Neuronal stem cell (in vitro differentiated cells): ENCODE measurements around the gene C6orf141.

Experiments
- DNase-seq: peaks from one replicate; pipeline ENCODE4 v3.0.0-alpha.2; 2013; ENCODE audit warnings: low spot score
- H2AFZ ChIP-seq: one replicate; pipeline ENCODE4 v1.6.1; 2013; ENCODE audit warnings: mild to moderate bottlenecking, low read length, inconsistent platforms
- H2AK5ac ChIP-seq: 2 replicates; pipeline ENCODE4 v1.6.1; 2013; ENCODE audit warnings: low read depth, mild to moderate bottlenecking, inconsistent platforms, low read length, moderate library complexity, mixed read lengths
- H2BK120ac ChIP-seq: 2 replicates; pipeline ENCODE4 v1.6.1; 2013; ENCODE audit warnings: low read depth, mild to moderate bottlenecking, inconsistent platforms, low read length, moderate library complexity, mixed read lengths
- H2BK12ac ChIP-seq: one replicate; pipeline ENCODE4 v1.6.1; 2013; ENCODE audit warnings: low read length, inconsistent platforms
- H2BK15ac ChIP-seq: 2 replicates; pipeline ENCODE4 v1.6.1; 2013; ENCODE audit warnings: mild to moderate bottlenecking, low read length, inconsistent platforms, mixed read lengths
- H2BK5ac ChIP-seq: one replicate; pipeline ENCODE4 v1.6.1; 2013; ENCODE audit warnings: inconsistent platforms, mild to moderate bottlenecking, low read length, moderate library complexity
- H3K14ac ChIP-seq: one replicate; pipeline ENCODE4 v1.6.1; 2013; ENCODE audit warnings: low read length, inconsistent platforms
- H3K18ac ChIP-seq: 2 replicates; pipeline ENCODE4 v1.6.1; 2013; ENCODE audit warnings: low read length, inconsistent platforms
- H3K23ac ChIP-seq: 2 replicates; pipeline ENCODE4 v1.6.1; 2013; ENCODE audit warnings: low read depth, mild to moderate bottlenecking, mixed read lengths, low read length, inconsistent platforms; ENCODE audit not compliant: poor library complexity
- H3K27ac ChIP-seq: replicated peaks from 3 replicates; pipeline ENCODE4 v1.5.1; 2013; ENCODE audit warnings: low read length, inconsistent platforms
- H3K27me3 ChIP-seq, 3 experiments: 2 replicates each; pipeline ENCODE4 v1.6.1; 2013; ENCODE audit warnings: low read length in 3 of 3, mild to moderate bottlenecking in 2 of 3, inconsistent platforms in 1 of 3, low read depth in 1 of 3, mixed read lengths in 1 of 3, moderate library complexity in 1 of 3; ENCODE audit not compliant: control insufficient read depth in 3 of 3, insufficient read depth in 3 of 3
- H3K36me3 ChIP-seq, 2 donors: replicated peaks in 1 of 2; 2 replicates each; pipeline ENCODE4 v1.6.1; 2013; ENCODE audit warnings: low read length in 2 of 2; ENCODE audit not compliant: control insufficient read depth in 2 of 2, insufficient read depth in 2 of 2
- H3K4ac ChIP-seq: 2 replicates; pipeline ENCODE4 v1.6.1; 2013; ENCODE audit warnings: inconsistent platforms, mild to moderate bottlenecking, low read length, moderate library complexity
- H3K4me1 ChIP-seq, 2 donors: 1 replicate in 1 of 2; 2 replicates in 1 of 2; pipeline ENCODE4 v1.6.1; 2013; ENCODE audit warnings: low read length in 2 of 2, low read depth in 1 of 2; ENCODE audit not compliant: control insufficient read depth in 2 of 2, insufficient read depth in 1 of 2
- H3K4me2 ChIP-seq: one replicate; pipeline ENCODE4 v1.6.1; 2013; ENCODE audit warnings: mild to moderate bottlenecking, low read length, inconsistent platforms; ENCODE audit not compliant: insufficient read depth, poor library complexity, severe bottlenecking
- H3K4me3 ChIP-seq, 2 donors: 2 replicates each; pipeline ENCODE4 v1.5.1; 2013; ENCODE audit warnings: low read length in 2 of 2, mild to moderate bottlenecking in 2 of 2, inconsistent platforms in 1 of 2, moderate library complexity in 1 of 2
- H3K79me1 ChIP-seq: one replicate; pipeline ENCODE4 v1.6.1; 2013; ENCODE audit warnings: low read depth, mild to moderate bottlenecking, inconsistent platforms, low read length, moderate library complexity
- H3K9ac ChIP-seq: one replicate; pipeline ENCODE4 v1.6.1; 2013; ENCODE audit warnings: mild to moderate bottlenecking, low read depth, low read length, inconsistent platforms; ENCODE audit not compliant: poor library complexity
- H3K9me3 ChIP-seq, 2 donors: replicated peaks in 1 of 2; 2 replicates each; pipeline versions ENCODE3 to v1.6.1; 2013; ENCODE audit warnings: low read length in 2 of 2, mild to moderate bottlenecking in 2 of 2, inconsistent platforms in 1 of 2, low read depth in 1 of 2, mixed read lengths in 1 of 2, moderate library complexity in 1 of 2; ENCODE audit not compliant: control insufficient read depth in 2 of 2, insufficient read depth in 1 of 2
- H4K8ac ChIP-seq: one replicate; pipeline ENCODE4 v1.6.1; 2013; ENCODE audit warnings: low read depth, mild to moderate bottlenecking, inconsistent platforms, low read length, moderate library complexity
- H4K91ac ChIP-seq: one replicate; pipeline ENCODE4 v1.6.1; 2013; ENCODE audit warnings: low read length, low read depth, mild to moderate bottlenecking, inconsistent platforms; ENCODE audit not compliant: poor library complexity
- WGBS, 2 donors: extraction: QIAGEN DNeasy Blood & Tissue Kit; methylation state at CpG; one replicate each; pipeline ENCODE4 v1.1.7; 2013; ENCODE audit warnings: missing lambda C conversion rate in 2 of 2, mixed read lengths in 1 of 2; ENCODE audit not compliant: insufficient read length in 2 of 2, insufficient replicate concordance in 1 of 2; ENCODE audit errors: extremely low coverage in 2 of 2; 5-methylcytosine and 5-hydroxymethylcytosine counted together

C6orf141 gene

GRCh38 chr6:49540614-49541013 is 9.9 kb upstream of the C6orf141 start:
- H3K4ac ChIP-seq = no peak overlapping the region
- H3K23ac ChIP-seq = no peak overlapping the region
- no peak overlapping the region for H2BK15ac ChIP-seq
- no peak overlapping the region for H3K18ac ChIP-seq
- H3K27me3 ChIP-seq = no peaks in the 10 kb centered on the region
- H4K8ac ChIP-seq = no peak overlapping the region
- no peak overlapping the region for H2AK5ac ChIP-seq
- DNase-seq = no peak
- H2BK120ac ChIP-seq = no peak overlapping the region
- H2BK5ac ChIP-seq = no peak overlapping the region
- H3K4me1 ChIP-seq = no peaks in the 10 kb centered on the region
- H4K91ac ChIP-seq = no peak overlapping the region
- H2AFZ ChIP-seq = no peak overlapping the region
- no peaks in the 10 kb centered on the region for H3K36me3 ChIP-seq
- no peaks in the 10 kb centered on the region for H3K79me1 ChIP-seq
- no peak overlapping the region for H3K27ac ChIP-seq
- H2BK12ac ChIP-seq = no peak overlapping the region
- no peak overlapping the region for H3K4me3 ChIP-seq
- no peak overlapping the region for H3K4me2 ChIP-seq
- no peaks in the 10 kb centered on the region for H3K9me3 ChIP-seq
- H3K9ac ChIP-seq = no peak overlapping the region
- H3K14ac ChIP-seq = no peak overlapping the region

- Histone ChIP-seq H3K27me3 (no peaks in the 10 kb centered on the region), H2AFZ (peak overlapping the region; percentile 45), H3K14ac (no peak overlapping the region), H3K9me3 (no peaks in the 10 kb centered on the region), H3K4me3 (no peak overlapping the region), H3K23ac (no peak overlapping the region), H4K91ac (no peak overlapping the region), H4K8ac (no peak overlapping the region), H3K36me3 (no peaks in the 10 kb centered on the region), H3K79me1 (no peaks in the 10 kb centered on the region), H3K4ac (no peak overlapping the region), H3K9ac (no peak overlapping the region), H3K4me2 (no peak overlapping the region), H3K4me1 (no peaks in the 10 kb centered on the region), H3K27ac (no peak overlapping the region), H2BK15ac (no peak overlapping the region), H2BK12ac (no peak overlapping the region), H2BK120ac (no peak overlapping the region), H2BK5ac (no peak overlapping the region), H2AK5ac (no peak overlapping the region), H3K18ac (no peak overlapping the region)
- DNase-seq = no peak
- no CpG with 5 or more reads among the region's 1 CpG for WGBS, 2 donors
Measured at GRCh38 chr6:49541210-49541724, 9.2 kb upstream of the C6orf141 start.

DNA sequence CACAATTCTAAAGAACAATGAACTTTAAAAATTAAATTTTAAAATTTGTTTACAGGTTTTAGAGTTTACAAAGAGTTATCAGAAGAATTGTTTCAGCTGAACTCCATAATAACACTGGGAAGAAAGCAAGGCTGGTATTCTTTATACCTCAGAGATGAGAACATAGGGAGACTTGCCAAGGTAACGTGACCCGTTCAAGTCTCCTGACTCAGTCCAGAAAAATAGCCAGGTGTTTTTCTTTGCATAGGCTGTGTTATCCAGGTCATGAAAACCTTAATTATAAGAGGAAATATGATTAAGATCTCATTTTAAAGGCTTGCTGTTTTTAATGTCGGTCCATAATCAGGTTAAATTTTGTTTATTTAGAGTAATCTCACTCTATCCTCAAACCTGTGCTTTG is 8.5 kb upstream of the C6orf141 start:
- no peak overlapping the region for H3K23ac ChIP-seq
- no peak overlapping the region for H3K4me3 ChIP-seq
- H3K9me3 ChIP-seq = no peaks in the 10 kb centered on the region
- no peak overlapping the region for H3K27ac ChIP-seq
- no CpG with 5 or more reads among the region's 3 CpGs for WGBS, 2 donors
- H2AK5ac ChIP-seq = no peak overlapping the region
- no peaks in the 10 kb centered on the region for H3K4me1 ChIP-seq
- no peak overlapping the region for H2BK120ac ChIP-seq
- H3K4ac ChIP-seq = no peak overlapping the region
- no peak overlapping the region for H2BK15ac ChIP-seq
- H3K79me1 ChIP-seq = no peaks in the 10 kb centered on the region
- H3K27me3 ChIP-seq = peaks cover 0 to under 1% (median 0%) of the 10 kb centered on the region in 3 experiments
- H2BK12ac ChIP-seq = no peak overlapping the region
- H2BK5ac ChIP-seq = no peak overlapping the region
- DNase-seq = no peak
- no peak overlapping the region for H4K91ac ChIP-seq
- no peak overlapping the region for H3K14ac ChIP-seq
- no peaks in the 10 kb centered on the region for H3K36me3 ChIP-seq
- no peak overlapping the region for H3K18ac ChIP-seq
- H2AFZ ChIP-seq = no peak overlapping the region
- H4K8ac ChIP-seq = no peak overlapping the region
- H3K4me2 ChIP-seq = no peak overlapping the region
- H3K9ac ChIP-seq = no peak overlapping the region

GRCh38 chr6:49543087-49543858 is 7.2 kb upstream of the C6orf141 start:
- H3K18ac ChIP-seq = no peak overlapping the region
- no peak overlapping the region for H2AK5ac ChIP-seq
- no peaks in the 10 kb centered on the region for H3K36me3 ChIP-seq
- H3K27me3 ChIP-seq = peaks cover 0 to 5% (median 0%) of the 10 kb centered on the region in 3 experiments
- no peak overlapping the region for H2AFZ ChIP-seq
- H3K4me2 ChIP-seq = no peak overlapping the region
- H2BK12ac ChIP-seq = no peak overlapping the region
- no peak overlapping the region for H4K91ac ChIP-seq
- no peak overlapping the region for H3K4me3 ChIP-seq
- H2BK15ac ChIP-seq = no peak overlapping the region
- H2BK5ac ChIP-seq = no peak overlapping the region
- no peak overlapping the region for H3K27ac ChIP-seq
- no peak overlapping the region for H2BK120ac ChIP-seq
- no peak overlapping the region for H3K14ac ChIP-seq
- WGBS, 2 donors = no CpG with 5 or more reads among the region's 7 CpGs
- no peaks in the 10 kb centered on the region for H3K79me1 ChIP-seq
- H3K9me3 ChIP-seq = no peaks in the 10 kb centered on the region
- H3K9ac ChIP-seq = no peak overlapping the region
- H3K23ac ChIP-seq = no peak overlapping the region
- H4K8ac ChIP-seq = no peak overlapping the region
- H3K4ac ChIP-seq = no peak overlapping the region
- no peak for DNase-seq
- H3K4me1 ChIP-seq = no peaks in the 10 kb centered on the region
